A673 (cell line): ENCODE results near the gene LRBA. TPM values are rescaled to one million over a fixed set of nuclear protein-coding genes. Genes with fewer than 3 reads are reported as not detected.

Experiments used
- BruUV-seq: library from RNA; stranded (reverse); fragments of 400-500 nt; replicated peaks from 2 replicates; lab custom pipeline; 2021; lab: Mats Ljungman, UMichigan
- CTCF ChIA-PET: fragments of 300-600 bp; sonication (Branson Sonifier 250); formaldehyde crosslinking; loops from one replicate; lab custom pipeline; 2022; ENCODE audit warnings: antibody characterized with exemption; lab: Charles Lee
- POLR2A ChIA-PET: fragments of 300-600 bp; sonication (Branson Sonifier 250); formaldehyde crosslinking; loops from one replicate; lab custom pipeline; 2022; ENCODE audit warnings: antibody characterized with exemption; ENCODE audit not compliant: low non-redundant PET; lab: Charles Lee
- DNase-seq: peaks from one replicate; pipeline ENCODE4 v3.0.0-alpha.2; 2015; ENCODE audit warnings: low spot score
- H3K27ac ChIP-seq: fragments of 200-600 bp; sonication (generic); 2 replicates; pipeline ENCODE4 v1.5.1; 2016; ENCODE audit warnings: mixed run types, low read depth, mild to moderate bottlenecking, mixed read lengths, antibody characterized with exemption, low read length; ENCODE audit not compliant: poor library complexity, severe bottlenecking
- H3K27me3 ChIP-seq: fragments of 200-600 bp; sonication (generic); replicated peaks from 2 replicates; pipeline ENCODE4 v1.6.1; 2017; ENCODE audit warnings: mixed run types, low read depth, mild to moderate bottlenecking, mixed read lengths, antibody characterized with exemption, low read length; ENCODE audit not compliant: insufficient read depth, poor library complexity
- H3K36me3 ChIP-seq: fragments of 200-600 bp; sonication (generic); 2 replicates; pipeline ENCODE4 v1.6.1; 2016; ENCODE audit warnings: mixed run types, mild to moderate bottlenecking, mixed read lengths, antibody characterized with exemption, low read length; ENCODE audit not compliant: insufficient read depth, poor library complexity, severe bottlenecking
- H3K4me1 ChIP-seq: fragments of 200-600 bp; sonication (generic); 2 replicates; pipeline ENCODE4 v1.6.1; 2017; ENCODE audit warnings: mixed run types, mild to moderate bottlenecking, mixed read lengths, antibody characterized with exemption, low read length; ENCODE audit not compliant: insufficient read depth, poor library complexity, severe bottlenecking
- H3K4me3 ChIP-seq: fragments of 200-600 bp; sonication (generic); 2 replicates; pipeline ENCODE4 v1.5.1; 2016; ENCODE audit warnings: low read depth, mixed run types, mild to moderate bottlenecking, mixed read lengths, low read length; ENCODE audit not compliant: poor library complexity, severe bottlenecking
- H3K9me3 ChIP-seq: fragments of 200-600 bp; sonication (generic); 2 replicates; pipeline ENCODE4 v1.6.1; 2016; ENCODE audit warnings: mixed run types, low read depth, mild to moderate bottlenecking, mixed read lengths, antibody characterized with exemption, low read length; ENCODE audit not compliant: poor library complexity, severe bottlenecking
- CTCF ChIP-seq: fragments of 300-800, 200-600 bp; sonication (generic); conservative IDR thresholded peaks from 2 replicates; pipeline ENCODE4 v1.5.1; 2017; ENCODE audit warnings: low read depth, mild to moderate bottlenecking, antibody characterized with exemption, low read length, moderate library complexity, mixed read lengths
- EZH2 ChIP-seq: fragments of 200-600 bp; sonication (generic); IDR thresholded peaks from 2 replicates; pipeline ENCODE4 v1.6.1; 2017; ENCODE audit warnings: borderline replicate concordance, low read depth, mild to moderate bottlenecking, mixed read lengths, antibody characterized with exemption, low read length; ENCODE audit not compliant: poor library complexity, severe bottlenecking
- intact Hi-C: fragments of 100-400 bp; cut with micrococcal nuclease; formaldehyde crosslinking; loops from one replicate; pipeline ENCODE4 v1.10.0; 2022; ENCODE audit not compliant: unreplicated experiment
- total RNA-seq: library from RNA; stranded (reverse); gene quantifications from 2 replicates; pipeline ENCODE4 v1.2.3, GENCODE V29; 2021

Gene LRBA
- total RNA-seq, 1 experiment from 2014 or later = 35.7 TPM

- CTCF ChIA-PET = no interaction called here
- H3K27me3 ChIP-seq = no peaks in the 10 kb centered on the region
- H3K27ac ChIP-seq = no peak overlapping the region
- BruUV-seq = no TSS peak
- TF ChIP-seq CTCF (no peak), EZH2 (no peak)
- H3K9me3 ChIP-seq = no peaks in the 10 kb centered on the region
- no peak overlapping the region for H3K4me3 ChIP-seq
- DNase-seq = no peak
- H3K36me3 ChIP-seq = no peaks in the 10 kb centered on the region
- no peaks in the 10 kb centered on the region for H3K4me1 ChIP-seq
- intact Hi-C loops = no loop called here
- POLR2A ChIA-PET = no interaction called here
These were observed 762.8 kb downstream of the LRBA start for GRCh38 chr4:150252306-150252705.

DNA sequence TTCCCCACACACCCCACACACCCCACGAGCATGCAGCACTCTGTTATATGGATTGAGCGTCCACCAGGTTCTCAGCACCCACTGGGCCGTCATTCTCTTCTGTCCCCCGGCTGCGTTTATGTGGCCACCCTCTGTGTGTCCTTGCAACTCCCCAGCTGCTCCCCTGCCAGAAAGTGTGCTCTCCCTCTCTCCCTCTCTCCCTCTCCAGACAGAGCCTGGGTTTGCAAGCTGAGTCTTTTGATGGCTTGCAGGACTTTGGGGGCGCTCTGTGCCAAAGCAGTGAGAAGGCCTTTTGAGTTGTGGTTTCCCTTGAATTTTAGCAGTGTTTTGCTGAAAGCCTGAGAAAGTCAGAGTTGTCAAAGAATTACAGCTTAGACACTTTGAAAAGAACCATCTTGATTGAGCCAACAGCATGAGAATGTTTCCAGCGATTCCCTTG lies 763.3 kb downstream of the LRBA start:
- Histone ChIP-seq H3K4me1 (no peaks in the 10 kb centered on the region), H3K4me3 (no peak overlapping the region), H3K9me3 (no peaks in the 10 kb centered on the region), H3K27ac (no peak overlapping the region), H3K27me3 (no peaks in the 10 kb centered on the region), H3K36me3 (no peaks in the 10 kb centered on the region)
- BruUV-seq = no TSS peak
- no peak for TF ChIP-seq EZH2
- no peak for TF ChIP-seq CTCF
- intact Hi-C loops = no loop called here
- POLR2A ChIA-PET = no interaction called here
- CTCF ChIA-PET = no interaction called here
- peak; percentile 40 for DNase-seq

DNA sequence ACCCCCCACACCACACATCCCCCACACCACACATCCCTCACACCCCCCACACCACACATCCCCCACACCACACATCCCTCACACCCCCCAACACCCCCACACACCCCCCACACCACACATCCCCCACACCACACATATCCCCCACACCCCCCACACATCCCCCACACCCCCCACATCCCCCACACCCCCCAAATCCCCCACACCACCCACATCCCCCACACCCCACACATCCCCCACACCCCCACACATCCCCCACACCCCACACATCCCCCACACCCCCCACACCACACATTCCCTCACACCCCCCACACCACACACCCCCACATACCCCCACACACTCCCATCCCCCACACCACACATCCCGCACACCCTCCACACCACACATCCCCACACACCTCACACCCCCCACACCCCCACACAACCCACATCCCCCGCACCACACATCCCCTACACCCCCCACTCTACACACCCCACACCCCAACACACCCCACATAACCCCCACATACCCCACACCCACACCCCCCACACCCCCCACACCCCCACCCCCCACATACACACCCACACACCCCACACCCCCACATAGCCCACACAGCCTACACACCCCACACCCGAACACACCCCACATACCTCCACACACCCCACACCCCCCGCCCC lies 764.0 kb downstream of the LRBA start:
- Histone ChIP-seq H3K27ac (no peak overlapping the region), H3K27me3 (no peaks in the 10 kb centered on the region), H3K4me3 (no peak overlapping the region), H3K36me3 (no peaks in the 10 kb centered on the region), H3K4me1 (no peaks in the 10 kb centered on the region), H3K9me3 (no peaks in the 10 kb centered on the region)
- ChIA-PET POLR2A (no interaction called here), CTCF (no interaction called here)
- BruUV-seq = no TSS peak
- no peak for DNase-seq
- TF ChIP-seq CTCF = no peak
- no peak for TF ChIP-seq EZH2
- intact Hi-C loops = no loop called here
